Measurements from ENCODE around the gene TMC5. TPM values are rescaled to one million over a fixed set of nuclear protein-coding genes. Genes with fewer than 3 reads are reported as not detected.

The TMC5 gene
- total and polyA plus RNA-seq, 3 donors from 2014 or later: 4.5 to 27.7 (median 7.1) TPM

DNA sequence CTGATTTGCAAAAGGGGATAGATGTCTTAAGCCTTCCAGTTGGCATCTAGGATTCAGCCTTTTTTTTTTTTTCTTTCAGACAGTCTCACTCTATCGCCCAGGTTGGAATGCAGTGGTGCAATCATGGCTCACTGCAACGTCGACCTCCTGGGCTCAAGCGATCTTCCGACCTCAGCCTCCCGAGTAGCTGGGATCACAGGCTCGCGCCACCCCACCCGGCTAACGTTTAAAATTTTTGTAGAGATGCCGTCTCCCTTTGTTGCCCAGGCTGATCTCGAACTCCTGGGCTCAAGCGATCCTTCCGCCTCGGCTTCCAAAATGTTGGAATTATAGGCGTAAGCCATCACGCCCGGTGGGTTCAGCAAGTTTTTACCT lies 105.5 kb downstream of the TMC5 start:
- no peak for DNase-seq
- H3K27ac ChIP-seq: peak overlapping the region in 1 of 2 donors; percentile 74
- H3K27me3 ChIP-seq: no peaks in the 10 kb centered on the region
- 57 to 60% methylated on average over 18 of the region's 18 CpGs for WGBS, 2 donors
- intact Hi-C loops (cut with DNase I; ENCODE audit: low total_unique reads): no loop called here
- peak overlapping the region; percentile 80 to 90 for H3K4me3 ChIP-seq
- H3K4me1 ChIP-seq: peaks cover 17% of the 10 kb centered on the region
- TF ChIP-seq POLR2A (IDR thresholded peaks at IDR 0.05): no peak
- TF ChIP-seq, protein P1, sequence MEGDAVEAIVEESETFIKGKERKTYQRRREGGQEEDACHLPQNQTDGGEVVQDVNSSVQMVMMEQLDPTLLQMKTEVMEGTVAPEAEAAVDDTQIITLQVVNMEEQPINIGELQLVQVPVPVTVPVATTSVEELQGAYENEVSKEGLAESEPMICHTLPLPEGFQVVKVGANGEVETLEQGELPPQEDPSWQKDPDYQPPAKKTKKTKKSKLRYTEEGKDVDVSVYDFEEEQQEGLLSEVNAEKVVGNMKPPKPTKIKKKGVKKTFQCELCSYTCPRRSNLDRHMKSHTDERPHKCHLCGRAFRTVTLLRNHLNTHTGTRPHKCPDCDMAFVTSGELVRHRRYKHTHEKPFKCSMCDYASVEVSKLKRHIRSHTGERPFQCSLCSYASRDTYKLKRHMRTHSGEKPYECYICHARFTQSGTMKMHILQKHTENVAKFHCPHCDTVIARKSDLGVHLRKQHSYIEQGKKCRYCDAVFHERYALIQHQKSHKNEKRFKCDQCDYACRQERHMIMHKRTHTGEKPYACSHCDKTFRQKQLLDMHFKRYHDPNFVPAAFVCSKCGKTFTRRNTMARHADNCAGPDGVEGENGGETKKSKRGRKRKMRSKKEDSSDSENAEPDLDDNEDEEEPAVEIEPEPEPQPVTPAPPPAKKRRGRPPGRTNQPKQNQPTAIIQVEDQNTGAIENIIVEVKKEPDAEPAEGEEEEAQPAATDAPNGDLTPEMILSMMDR (IDR thresholded peaks at IDR 0.05): no peak
- no peaks in the 10 kb centered on the region for H3K9me3 ChIP-seq
- no peaks in the 10 kb centered on the region for H3K36me3 ChIP-seq (ENCODE audit: low read depth, missing control alignments)

DNA sequence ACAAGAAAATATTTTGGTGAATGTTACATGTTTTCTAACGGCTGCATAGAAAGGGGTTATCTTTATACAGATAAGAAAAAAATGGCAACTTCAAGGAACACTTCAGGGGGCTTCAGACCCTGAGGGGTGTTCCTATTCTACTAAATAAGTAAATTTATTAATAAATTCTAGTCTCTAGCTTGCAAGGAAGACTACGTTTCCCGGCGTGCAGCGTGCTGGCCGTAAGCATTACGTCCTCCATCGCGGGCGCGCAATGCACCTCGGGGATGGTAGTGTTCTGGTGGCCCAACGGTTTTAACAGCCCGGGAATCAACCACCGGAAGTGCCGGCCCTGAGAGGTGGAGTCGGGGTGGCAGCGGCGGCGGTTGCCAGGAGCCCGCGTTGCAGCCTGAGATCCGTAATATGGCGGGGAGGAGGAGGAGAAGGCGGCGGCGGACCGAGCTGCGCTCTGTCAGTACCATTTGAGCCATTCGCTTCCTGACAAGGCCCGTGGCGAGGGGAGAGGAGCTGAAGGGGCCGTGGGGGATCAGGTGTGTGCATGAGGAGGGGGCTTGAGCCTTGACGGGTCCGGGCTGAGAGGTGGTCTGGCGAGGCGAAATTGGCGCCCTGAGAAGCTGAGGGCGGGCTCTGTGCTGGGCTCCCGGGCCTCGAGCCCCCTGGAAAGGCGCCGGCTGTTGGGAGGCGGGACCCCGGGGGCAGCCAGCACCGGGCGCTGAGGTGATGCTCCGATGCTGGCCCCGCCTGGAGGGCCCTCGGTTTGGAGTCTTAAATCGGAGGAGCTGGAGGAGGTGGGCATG lies 106.1 kb downstream of the TMC5 start, which contains the start of gene CCP110:
CCP110 (plus strand) TSS at position 384 of the 797 bp plus-strand sequence. CDS start 3,940 bp downstream, outside the sequence.
- H3K27me3 ChIP-seq: no peaks in the 10 kb centered on the region
- H3K9me3 ChIP-seq: no peaks in the 10 kb centered on the region
- H3K4me3 ChIP-seq: peak within 1 kb of the TSS; percentile 80 to 90
- H3K27ac ChIP-seq: peak within 1 kb of the TSS; percentile 54 to 74
- DNase-seq: peak; percentile 99
- TF ChIP-seq, protein P1 (IDR thresholded peaks at IDR 0.05): no peak
- TF ChIP-seq POLR2A (IDR thresholded peaks at IDR 0.05): no peak
- H3K36me3 ChIP-seq (ENCODE audit: low read depth, missing control alignments): no peaks in the 10 kb centered on the region
- H3K4me1 ChIP-seq: peaks cover 17% of the 10 kb centered on the region
- intact Hi-C loops (cut with DNase I; ENCODE audit: low total_unique reads): no loop called here
- 0 to 1% methylated on average over 31 to 50 of the region's 51 CpGs for whole genome bisulfite sequencing, 2 donors

DNA sequence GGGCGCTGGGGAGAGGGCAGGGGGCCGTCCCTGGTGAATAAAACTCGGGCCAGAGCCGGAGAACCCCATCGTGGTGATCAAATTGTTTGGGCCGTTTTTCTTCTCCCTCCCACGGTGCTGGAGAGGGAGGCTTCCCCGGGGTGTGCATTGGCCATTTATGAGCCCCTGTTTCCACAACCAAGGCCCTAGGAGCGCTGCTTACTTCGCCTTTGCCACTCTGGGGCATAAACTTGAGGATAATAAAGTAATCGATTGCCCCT lies 106.6 kb downstream of the TMC5 start:
- 0 to 1% methylated on average over 5 to 11 of the region's 11 CpGs for WGBS, 2 donors
- intact Hi-C loops (cut with DNase I; ENCODE audit: low total_unique reads): no loop called here
- Histone ChIP-seq H3K27me3 (no peaks in the 10 kb centered on the region), H3K36me3 (ENCODE audit: low read depth, missing control alignments) (no peaks in the 10 kb centered on the region), H3K4me1 (peaks cover 17% of the 10 kb centered on the region), H3K27ac (peak overlapping the region; percentile 54 to 74), H3K4me3 (peak overlapping the region; percentile 80 to 90), H3K9me3 (no peaks in the 10 kb centered on the region)
- DNase-seq: no peak
- TF ChIP-seq, protein P1 (IDR thresholded peaks at IDR 0.05): no peak
- TF ChIP-seq POLR2A (IDR thresholded peaks at IDR 0.05): no peak

DNA sequence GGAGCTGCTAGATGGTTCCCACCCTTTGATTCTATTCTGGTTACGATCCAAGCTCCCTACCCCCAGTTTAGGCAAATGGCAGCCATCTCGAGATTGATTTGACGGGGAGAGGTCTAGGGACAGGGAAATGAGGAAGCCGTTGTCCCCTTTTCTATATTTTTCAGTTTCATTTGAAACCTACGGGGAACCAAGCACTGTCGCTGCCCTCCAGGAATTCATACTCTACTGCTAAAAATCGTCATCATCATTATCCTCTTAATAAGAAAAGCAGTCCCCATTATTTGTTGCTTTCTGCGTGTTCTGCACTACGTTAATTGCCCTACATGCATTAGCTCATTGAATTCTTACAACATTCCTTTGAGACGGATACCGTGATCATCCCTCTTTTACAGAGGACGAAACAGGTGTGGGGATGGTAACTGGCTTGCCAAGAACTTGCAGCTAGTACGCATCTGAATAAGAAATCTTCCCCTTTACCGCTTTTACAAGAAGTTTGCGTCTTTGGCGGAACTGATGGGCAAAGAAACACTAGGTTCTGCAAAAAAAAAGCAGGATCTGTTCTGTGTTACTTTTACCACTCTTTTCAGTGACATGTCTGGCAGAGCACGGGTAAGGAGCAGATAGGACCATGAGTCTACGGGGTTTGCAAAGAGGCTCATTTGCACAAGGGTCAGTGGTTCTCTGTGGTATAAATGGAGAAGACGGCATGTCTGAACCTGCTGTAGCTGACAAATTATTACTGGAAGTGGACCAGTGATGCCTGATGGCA lies 107.1 kb downstream of the TMC5 start:
- Histone ChIP-seq H3K27ac (peak overlapping the region; percentile 54 to 74), H3K27me3 (no peaks in the 10 kb centered on the region), H3K4me1 (peaks cover 17% of the 10 kb centered on the region), H3K36me3 (ENCODE audit: low read depth, missing control alignments) (no peaks in the 10 kb centered on the region), H3K4me3 (peak overlapping the region; percentile 80 to 90), H3K9me3 (no peaks in the 10 kb centered on the region)
- TF ChIP-seq POLR2A (IDR thresholded peaks at IDR 0.05): no peak
- TF ChIP-seq, protein P1 (IDR thresholded peaks at IDR 0.05): no peak
- WGBS, 2 donors: 9 to 15% methylated on average over 19 of the region's 19 CpGs
- DNase-seq: no peak
- intact Hi-C loops (cut with DNase I; ENCODE audit: low total_unique reads): no loop called here
